NCI-H1436 treated with DMSO at 0.1 percent for 48 hours (cell line): Measurements from ENCODE around the gene KCTD11.
"Not testable (repeated sequence)": the region's sequence is repeated elsewhere in the genome, so short reads cannot be mapped to it uniquely, and the experiment has no call there.

ENCODE experiments used
- DNase-seq: peaks from one replicate; lab custom pipeline; 2025; lab: John Stamatoyannopoulos, UW

Gene KCTD11

DNA sequence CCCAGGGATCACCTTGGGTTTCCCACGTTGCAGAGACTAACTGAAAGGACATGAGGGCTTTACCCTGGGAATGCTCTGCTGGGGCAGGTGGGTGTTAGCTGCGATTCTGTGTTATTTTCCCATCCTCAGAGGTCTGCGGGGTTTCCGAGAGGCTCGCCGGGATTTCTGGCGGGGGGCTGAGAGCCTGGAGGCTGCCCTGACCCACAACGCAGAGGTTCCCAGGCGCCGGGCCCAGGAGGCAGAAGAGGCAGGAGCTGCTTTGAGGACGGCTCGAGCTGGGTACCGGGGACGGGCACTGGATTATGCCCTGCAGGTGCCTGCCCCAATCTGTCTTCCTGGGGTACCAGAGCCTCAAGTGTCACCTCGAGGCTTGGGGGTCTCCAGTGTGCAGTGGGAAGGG, 8.7 kb upstream of the KCTD11 start:
- DNase-seq: no peak

DNA sequence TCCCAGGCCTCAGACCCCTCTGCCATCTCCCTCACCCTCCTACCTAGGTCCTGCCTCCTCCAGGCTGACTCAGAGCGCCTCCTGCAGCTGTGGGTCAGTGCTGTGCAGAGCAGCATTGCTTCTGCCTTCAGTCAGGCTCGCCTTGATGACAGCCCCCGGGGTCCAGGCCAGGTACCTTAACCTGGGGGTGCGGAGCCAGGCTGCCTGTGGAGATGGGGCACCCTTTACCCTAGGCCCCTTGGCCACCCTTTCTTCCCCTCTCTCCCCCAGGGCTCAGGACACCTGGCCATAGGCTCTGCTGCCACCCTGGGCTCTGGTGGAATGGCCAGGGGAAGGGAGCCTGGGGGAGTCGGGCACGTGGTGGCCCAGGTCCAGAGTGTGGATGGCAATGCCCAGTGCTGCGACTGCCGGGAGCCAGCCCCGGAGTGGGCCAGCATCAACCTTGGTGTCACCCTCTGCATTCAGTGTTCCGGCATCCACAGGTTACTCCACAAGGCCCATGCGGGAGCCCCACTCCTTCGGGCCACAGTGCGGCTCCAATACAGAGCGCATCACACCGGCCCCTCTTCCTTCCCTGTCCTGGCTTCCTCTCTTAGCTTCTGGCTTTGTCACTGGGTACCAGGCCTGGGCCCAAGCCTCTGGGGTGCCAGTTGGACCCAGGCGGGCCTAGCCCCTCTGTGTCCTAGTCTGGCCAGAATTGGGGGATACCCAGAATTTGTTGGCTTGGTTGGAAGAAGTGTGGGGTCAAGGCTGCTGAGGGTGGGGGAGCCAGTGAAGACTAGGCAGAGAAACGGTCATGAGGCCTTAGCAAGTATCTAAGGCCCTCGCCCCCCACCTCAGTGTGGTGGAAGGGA, 5.0 kb upstream of the KCTD11 start:
- no peak for DNase-seq

DNA sequence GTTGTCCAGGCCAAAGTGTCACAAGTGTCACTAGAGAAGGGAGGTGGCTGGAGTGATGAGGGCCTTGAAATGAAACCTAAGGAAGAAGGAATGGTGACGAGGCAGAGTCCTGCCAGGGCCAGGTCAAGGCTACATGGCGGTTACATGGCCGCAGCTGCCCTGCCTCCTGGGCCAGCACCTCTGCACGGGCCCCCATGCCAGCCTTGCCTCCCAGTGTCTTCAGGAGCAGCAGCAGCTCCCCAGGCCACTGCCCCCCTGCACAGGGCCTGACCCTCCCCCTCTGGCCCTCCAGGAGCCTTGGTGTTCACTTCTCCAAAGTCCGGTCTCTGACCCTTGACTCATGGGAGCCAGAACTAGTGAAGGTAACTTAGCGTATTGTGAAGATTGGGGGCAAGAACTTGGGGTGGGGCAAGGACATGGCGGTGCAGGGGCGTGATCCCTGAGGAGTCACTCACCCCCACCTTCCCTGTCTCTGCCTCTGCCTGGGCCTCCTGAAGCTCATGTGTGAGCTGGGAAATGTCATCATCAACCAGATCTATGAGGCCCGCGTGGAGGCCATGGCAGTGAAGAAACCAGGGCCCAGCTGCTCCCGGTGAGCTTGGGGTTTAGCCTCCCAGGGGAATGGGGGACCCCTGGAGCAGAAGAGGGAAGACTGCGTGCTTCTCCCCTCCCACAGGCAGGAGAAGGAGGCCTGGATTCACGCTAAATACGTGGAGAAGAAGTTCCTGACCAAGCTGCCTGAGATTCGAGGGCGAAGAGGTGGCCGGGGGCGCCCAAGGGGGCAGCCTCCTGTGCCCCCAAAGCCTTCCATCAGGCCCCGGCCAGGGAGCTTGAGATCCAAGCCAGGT, 4.1 kb upstream of the KCTD11 start:
- DNase-seq: no peak

DNA sequence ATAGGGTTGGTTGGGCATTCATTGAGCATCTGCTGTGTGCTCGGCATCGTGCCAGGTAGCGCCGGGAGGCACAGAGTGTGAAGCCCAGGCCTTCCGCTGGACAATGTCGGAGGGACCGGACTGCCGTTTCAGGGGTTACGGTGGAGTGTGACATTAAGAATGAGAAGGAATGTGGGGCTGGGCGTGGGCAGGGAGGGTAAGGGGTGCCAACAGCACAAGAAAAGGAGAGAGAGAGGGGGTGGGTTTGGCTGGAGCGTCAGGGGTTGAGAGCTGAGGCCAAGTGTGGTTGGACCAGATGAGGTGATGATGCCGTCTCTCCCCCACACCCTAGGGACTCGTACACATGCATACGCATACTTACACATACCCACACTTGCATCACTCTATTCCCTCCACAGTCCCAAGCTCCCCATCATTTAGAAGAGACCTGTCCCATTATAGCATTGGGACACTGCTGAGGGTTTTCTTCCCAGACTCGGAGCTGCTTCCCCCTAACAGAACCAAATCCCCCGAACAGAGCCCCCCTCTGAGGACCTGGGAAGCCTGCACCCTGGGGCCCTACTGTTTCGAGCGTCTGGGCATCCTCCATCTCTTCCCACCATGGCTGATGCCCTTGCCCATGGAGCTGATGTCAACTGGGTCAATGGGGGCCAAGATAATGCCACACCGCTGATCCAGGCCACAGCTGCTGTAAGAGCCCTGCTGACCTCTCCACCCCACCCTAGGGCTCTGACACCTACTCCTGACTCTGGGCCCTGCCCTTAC, 3.3 kb upstream of the KCTD11 start:
- no peak for DNase-seq

DNA sequence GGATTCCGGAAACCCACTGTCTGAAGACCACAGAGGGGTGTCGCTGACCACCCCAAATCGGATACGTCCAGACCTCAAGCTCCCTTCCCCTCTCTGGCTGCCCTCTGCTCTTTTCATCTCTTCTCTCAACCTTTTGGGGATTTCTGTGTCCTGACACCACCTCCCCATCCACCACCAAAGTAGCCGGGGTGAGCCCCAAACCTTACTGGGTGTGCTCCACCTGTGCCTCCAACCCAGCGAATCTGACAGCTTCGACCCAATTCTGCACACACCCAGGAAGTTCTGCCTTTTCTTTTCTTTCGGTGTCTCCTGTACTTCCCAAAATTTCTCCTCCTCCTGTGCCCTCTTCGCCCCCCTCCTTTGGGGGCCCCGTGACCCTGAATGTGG, 534 bp downstream of the KCTD11 start:
- DNase-seq: no peak

DNA sequence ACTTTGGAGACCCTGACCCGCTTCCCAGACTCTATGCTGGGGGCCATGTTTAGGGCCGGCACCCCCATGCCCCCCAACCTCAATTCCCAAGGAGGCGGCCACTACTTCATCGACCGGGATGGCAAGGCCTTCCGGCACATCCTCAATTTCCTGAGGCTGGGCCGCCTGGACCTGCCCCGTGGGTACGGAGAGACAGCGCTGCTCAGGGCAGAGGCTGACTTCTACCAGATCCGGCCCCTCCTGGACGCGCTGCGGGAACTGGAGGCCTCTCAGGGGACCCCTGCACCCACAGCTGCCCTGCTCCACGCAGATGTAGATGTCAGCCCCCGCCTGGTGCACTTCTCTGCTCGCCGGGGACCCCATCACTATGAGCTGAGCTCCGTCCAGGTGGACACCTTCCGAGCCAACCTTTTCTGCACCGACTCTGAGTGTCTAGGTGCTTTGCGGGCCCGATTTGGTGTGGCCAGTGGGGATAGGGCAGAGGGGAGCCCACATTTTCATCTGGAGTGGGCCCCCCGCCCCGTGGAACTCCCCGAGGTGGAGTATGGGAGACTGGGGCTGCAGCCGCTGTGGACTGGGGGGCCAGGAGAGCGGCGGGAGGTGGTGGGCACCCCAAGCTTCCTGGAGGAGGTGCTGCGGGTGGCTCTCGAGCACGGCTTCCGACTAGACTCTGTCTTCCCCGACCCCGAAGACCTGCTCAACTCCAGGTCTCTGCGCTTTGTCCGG, 1.1 kb downstream of the KCTD11 start:
- DNase-seq: no peak

DNA sequence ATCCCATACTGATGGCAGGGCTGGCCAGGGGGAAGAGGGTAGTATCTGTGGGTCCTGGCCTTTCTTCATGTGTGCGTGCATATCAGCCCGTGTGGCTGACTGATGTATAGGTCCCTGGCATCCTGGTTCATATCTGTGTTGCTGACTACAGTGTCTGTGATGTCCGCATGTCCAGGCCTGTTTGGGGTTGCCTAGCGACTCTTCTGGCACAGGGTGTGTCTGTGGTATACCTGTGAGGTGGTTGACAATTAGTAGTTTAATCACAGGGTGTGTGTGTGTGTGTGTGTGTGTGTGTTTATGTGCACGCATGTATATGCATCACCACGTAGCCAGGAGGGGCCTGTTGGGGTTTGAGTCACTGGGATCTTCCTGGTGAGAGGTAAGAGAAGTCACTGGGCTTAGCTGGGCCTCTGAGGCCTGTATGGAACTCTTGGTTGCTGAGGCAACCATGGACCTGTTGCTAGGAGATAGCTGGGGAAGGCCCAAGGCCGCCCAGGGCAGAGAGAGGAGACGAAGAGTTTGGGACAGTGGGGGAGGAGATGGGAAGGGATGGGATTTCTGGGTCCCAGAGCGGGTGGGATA, 2.4 kb downstream of the KCTD11 start:
- DNase-seq: no peak

DNA sequence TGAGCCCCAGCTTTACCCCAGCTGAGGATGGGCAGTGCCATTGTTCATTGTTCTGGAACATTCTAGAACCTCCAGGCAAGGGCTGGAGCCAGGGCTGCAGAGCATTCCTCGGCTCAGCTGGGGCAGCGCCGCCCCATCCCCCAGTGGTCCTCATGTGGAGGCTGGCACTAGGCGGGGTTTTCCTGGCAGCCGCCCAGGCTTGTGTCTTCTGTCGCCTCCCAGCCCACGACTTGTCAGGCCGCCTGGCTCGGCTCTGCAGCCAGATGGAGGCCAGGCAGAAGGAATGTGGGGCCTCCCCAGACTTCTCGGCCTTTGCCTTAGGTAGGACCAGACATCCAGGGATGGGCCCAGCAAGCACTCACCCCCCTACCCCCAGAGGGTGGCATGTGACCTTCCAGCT, 3.1 kb downstream of the KCTD11 start, which contains the start of gene TMEM95:
TMEM95 (plus strand) TSS at position 104 of the 400 bp plus-strand sequence; CDS start at position 153, 49 bp downstream.
- DNase-seq: no peak

DNA sequence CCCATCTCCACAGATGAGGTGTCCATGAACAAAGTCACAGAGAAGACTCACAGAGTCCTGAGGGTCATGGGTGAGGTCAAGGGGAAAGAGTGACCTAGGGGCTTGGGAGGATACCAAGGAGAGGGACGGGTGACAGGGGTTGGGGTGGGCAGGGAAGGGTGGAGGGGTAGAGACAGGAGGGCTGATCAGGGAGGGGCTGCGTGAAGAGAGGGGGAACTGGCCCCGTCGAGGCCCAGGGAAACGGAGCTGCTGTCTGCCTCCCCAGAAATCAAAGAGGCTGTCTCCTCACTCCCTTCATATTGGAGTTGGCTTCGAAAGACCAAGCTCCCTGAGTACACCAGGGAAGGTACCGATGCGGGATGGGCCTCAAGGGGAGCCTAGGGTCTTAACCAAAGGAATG, 3.6 kb downstream of the KCTD11 start:
- DNase-seq: no peak

DNA sequence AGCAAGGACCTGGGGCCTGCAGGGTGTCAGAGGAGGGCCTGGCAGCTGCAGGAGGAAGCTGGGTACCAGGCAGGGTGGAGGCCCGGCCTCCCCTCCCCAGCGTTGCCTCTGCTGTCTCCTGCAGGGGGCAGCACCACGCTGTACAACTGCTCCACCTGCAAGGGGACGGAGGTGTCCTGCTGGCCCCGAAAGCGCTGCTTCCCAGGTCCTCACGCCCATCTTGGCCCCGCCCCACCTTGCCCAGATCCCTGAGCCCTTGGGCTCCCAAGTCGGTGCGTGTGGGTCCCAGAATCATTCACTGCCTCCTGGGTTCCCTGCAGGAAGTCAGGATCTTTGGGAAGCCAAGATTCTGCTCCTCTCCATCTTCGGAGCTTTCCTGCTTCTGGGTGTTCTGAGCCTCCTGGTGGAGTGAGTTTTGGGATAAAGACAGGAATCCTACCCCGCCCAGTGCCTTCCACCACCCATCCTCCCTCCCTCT, 4.1 kb downstream of the KCTD11 start:
- DNase-seq: no peak

- no peak for DNase-seq
These were observed 4.8 kb downstream of the KCTD11 start for GRCh38 chr17:7356756-7357155.

DNA sequence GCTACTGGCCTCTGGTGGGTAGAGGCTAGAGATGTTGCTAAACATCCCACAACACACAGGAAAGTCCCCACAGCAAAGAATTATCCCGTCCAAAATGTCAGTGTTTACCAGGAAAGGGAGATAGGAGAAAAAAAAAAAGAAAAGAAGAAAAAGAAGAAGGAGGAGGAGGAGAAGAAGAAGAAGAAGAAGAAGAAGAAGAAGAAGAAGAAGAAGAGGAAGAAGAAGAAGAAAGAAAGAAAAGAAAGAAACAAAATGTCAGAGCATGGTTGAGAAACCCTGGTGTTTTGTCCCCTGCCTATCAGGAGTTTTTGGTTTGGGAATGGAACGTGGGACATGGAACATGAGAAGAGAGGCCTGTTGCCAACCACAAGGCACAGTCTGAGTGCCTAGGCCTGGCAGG, 5.4 kb downstream of the KCTD11 start:
- DNase-seq: no peak

DNA sequence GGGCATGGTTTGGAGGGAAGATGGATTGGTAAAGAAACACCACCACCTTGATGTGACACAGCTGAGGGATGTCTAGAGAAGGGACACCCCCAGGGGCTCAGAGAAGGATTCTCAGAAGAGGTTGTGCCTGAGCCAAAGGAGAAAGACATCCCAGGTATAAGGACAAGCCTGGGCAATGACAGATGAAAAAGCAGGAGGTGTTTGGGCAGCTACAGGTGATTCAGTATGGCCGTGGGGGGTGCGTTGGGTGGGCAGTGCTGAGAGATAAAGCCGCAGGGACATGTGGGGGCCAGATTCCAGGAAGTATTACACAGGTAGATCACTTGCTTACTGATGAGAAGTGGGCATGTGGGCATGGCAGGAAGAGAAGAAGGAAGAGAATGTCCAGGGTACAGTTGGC, 9.9 kb downstream of the KCTD11 start:
- DNase-seq: no peak

- no peak for DNase-seq
These were observed 11.3 kb downstream of the KCTD11 start for GRCh38 chr17:7363311-7363710.

DNA sequence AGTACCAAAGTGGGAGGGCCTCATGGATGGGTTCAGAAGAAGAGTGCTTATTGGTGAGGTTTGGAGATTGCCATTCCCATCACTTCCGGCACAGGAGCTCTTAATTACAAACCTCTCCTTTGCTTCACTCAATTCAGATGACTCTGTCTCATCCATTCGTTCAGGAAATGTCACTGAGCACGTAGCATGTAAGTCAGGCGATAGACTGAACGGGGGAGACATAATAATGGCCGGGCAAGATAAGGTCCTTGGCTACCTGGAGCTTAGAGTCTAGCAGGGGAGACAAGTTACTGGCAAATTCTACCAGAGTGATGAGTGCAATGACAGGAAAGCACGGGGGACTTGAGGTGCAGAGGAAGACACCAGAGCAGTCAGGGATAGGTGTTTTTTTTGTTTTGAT, 14.0 kb downstream of the KCTD11 start:
- DNase-seq: not testable (repeated sequence)

DNA sequence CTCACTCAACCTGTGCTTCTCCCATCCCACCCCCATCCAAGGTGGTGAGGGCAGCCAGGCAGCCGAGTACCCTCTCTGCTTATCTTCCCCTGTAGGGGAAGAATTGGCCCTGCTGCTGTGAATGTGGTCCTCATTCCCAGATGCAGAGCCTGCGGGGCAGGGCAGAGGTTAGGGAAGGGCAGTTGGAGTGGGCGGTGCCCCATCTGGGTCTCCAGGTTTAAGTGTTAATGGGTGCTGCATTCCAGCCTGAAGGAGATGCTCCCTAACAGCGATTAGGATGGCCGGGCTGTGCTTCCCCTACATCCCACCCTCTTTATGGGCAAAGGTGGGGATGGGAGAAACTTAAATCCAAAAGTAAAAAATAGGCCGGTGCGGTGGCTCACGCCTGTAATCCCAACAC, 15.1 kb downstream of the KCTD11 start:
- DNase-seq: no peak

DNA sequence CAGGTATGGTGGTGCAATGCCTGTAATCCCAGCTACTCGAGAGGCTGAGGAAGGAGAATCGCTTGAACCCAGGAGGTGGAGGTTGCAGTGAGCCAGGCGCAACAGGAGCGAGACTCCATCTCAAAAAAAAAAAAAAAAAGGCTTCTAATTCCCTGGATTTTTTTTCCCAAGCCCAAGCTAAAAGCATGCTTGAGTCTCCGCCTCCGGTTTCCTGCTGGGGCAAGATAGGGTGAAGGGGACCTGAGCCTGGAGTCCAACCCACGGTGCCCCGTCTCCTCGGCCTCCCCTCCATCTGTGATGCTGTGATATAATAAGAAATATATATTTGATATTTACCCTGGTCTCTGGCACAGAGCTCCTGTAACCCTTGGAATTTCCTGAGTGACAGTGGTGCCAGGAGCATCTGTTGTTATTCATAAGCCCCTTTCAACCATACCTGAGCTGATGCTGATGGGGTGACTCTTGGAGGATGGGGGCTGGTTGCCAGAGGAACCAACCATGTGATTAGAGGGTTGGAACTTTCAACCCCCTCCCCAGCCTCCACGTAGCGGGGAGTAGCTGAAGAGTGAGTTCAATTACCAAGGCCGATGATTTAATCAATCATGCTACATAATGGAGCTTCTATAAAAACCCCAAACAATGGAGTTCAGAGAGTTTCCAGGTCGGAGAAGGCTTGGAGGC, 16.1 kb downstream of the KCTD11 start:
- DNase-seq: no peak

DNA sequence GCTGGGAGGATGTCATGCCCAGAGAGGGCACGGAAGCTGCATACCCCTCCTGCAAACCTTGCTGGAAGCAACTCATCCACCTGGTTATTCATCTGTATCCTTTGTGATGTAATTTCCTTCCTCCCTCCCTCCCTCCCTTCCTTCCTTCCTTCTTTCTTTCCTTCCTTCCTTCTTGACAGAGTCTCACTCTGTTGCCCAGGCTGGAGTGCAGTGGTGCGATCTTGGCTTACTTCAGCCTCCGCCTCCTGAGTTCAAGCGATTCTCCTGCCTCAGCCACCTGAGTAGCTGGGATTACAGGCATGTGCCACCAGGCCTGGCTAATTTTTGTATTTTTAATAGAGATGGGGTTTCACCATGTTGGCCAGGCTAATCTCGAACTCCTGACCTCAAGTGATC, 16.6 kb downstream of the KCTD11 start:
- DNase-seq: not testable (repeated sequence)

GRCh38 chr17:7369825-7370224, 17.9 kb downstream of the KCTD11 start:
- no peak for DNase-seq

GRCh38 chr17:7370853-7371252, 18.9 kb downstream of the KCTD11 start:
- DNase-seq: no peak

DNA sequence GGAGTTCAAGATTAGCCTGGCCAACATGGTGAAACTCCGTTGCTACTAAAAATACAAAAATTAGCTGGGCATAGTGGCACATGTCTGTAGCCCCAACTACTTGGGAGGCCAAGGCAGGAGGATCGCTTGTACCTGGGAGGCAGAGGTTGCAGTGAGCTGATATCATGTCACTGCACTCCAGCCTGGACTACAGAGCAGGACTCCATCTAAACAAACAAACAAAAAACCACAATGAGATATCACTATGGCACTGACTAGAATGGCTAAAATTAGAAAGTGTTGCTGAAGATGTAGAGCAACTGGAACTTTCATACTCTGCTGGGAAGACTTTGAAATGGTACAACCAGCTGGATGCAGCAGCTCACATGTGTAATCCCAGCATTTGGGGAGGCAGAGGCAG, 22.4 kb downstream of the KCTD11 start:
- DNase-seq: no peak
